ENCODE data around the gene ACVR1. TPM values are rescaled to one million over a fixed set of nuclear protein-coding genes. Genes with fewer than 3 reads are reported as not detected.

ACVR1 gene
- 1.6 and 1.9 TPM in 2 replicates for total RNA-seq (2014; rRNA removed; shearing (Covaris generic))

DNA sequence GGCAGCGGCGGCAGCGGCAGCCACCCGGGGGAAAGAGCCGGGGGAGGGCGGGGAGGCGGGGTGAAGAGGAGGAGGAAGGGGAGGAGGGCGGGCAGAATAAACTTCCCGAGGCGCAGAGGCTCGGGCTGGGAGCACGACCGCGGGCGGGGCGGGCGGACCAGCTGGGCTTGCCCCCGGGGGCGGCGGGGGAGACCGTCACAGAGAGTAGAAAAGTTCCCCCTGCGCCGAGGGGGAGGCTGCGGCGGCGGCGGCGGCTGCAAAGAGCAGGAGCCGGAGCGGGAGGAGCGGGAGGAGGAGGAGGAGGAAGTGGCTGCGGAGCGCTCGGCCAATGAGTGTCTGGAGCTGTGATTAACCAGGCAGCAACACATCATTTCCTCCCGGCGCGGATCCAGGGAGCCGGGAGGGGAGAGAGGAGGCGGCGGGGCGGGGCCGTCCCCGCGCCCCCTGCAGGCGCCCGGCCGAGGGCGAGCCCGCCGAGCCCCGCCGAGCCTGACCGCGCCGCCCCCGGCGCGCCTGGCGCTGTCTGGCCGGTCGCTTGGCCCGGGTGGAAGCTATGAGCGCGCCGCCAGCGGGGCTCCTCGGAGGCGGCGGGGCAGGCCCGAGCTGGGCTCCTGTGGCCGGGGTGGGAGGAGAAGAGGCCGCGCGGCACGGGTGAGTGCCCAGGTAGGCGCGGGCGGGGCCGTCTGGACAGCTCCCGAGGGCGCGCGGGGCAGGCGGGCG, at the start of gene ACVR1:
Gene ACVR1 (minus strand): TSS at position 265 of the 720 bp plus-strand sequence. CDS start 76,837 bp downstream, outside the sequence.
- in situ Hi-C loops (cut with HindIII; ENCODE audit: low sequenced_read_pairs) = no loop called here
- DNase-seq (ENCODE audit: low spot score) = peak; percentile 98

DNA sequence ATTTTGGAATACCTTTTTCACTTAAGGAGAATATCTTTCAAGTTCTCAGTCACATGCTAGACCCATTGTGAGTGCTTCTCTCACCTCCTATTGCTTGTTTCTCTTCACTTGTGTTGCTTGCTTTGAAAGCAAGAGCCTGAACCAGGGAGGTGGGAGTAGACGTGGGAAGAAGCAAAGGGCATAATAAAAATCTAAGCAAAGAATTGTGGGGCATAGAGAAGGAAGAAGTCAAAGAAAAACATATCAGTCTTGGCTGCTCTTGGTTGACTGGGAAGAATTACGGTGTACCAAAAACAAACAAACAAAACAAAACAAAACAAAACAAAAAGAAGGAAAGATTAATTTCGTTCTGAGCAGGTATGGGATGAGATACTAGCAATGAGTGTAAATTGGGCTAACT, 48.9 kb upstream of the ACVR1 start:
- in situ Hi-C loops (cut with HindIII; ENCODE audit: low sequenced_read_pairs) = no loop called here
- no peak for DNase-seq (ENCODE audit: low spot score)

DNA sequence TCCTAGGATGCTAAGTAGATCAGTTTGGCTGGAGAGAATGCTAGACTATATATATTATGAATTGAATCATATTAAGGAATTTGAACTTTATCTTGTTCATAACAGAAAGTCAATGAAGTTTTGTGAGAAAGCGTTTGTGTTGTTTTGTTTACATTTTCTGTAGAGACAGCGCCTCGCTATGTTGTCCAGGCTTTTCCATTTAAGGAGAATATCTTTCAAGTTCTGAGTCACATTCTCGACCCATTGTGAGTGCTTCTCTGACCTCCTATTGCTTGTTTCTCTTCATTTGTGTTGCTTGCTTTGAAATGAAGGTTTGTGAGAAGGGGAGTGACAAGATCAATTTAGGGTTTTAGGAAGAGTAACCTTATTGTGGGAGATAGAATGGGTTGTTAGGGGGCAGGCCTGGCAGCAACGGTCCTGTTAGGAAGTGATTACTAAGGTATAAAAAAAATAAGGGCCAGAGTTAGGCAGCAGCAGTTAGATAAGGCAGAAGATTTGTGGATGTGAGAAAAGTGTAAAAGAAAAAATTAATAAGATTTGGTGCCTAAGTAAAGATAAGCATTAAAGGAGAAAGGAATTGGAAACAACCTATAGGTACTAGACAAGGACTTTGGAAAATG, 47.6 kb upstream of the ACVR1 start:
- in situ Hi-C loops (cut with HindIII; ENCODE audit: low sequenced_read_pairs) = no loop called here
- no peak for DNase-seq (ENCODE audit: low spot score)

DNA sequence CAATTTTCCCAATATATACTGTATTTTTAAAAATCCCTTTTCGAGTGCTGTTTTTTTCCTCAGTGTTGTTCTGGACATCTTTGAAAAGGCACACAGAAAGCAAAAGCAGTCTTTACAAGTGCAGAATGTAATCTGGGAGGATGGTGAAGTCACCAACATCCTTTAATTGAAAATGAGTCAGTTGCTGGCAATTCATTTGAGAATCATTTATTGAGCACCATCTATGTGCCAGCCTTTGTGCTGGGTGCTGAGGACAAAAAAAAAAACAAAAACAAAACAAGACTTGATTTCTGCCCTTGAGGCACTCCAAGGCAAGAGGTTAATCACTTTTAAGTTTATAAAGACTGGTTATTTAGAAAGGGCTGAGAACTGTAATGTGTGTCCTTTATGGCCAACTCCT, 46.7 kb upstream of the ACVR1 start:
- in situ Hi-C loops (cut with HindIII; ENCODE audit: low sequenced_read_pairs) = no loop called here
- no peak for DNase-seq (ENCODE audit: low spot score)

DNA sequence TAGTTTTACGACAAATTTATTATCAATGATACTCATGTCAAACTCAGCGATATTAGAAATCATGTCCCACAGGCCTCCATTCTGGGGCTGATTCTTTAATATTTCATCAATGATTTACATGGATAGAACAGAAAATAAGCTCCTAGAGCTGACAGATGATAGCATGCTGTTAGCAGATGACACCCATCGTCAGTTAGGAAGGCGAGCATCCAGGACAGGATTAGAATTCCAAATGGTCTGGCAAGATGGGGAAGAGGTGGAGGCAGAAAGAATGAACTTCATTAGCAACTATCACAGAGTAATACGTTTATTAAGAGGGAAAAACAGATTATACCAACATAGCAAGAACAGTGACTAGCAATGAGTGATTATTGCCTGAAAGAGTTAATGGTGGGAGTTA, 46.2 kb upstream of the ACVR1 start:
- in situ Hi-C loops (cut with HindIII; ENCODE audit: low sequenced_read_pairs) = no loop called here
- DNase-seq (ENCODE audit: low spot score) = peak; percentile 77

DNA sequence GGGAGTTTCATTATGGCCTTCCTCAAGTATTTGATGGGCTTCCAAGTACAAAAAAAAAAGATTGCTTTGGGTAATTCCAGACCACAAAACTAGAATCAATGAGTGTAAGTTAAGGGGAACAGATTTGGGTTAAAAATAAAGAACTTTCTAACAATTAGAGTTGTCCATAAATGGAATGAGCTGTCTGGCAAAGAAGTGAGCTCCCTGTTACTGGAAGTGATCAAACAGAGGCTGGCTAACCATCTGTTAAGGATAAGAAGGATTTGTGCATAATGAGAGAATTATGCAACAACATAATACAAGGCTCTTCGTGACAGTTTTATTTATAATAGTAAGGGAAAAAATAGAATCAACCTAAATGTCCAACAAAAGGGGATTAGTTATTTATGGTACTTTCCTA, 44.6 kb upstream of the ACVR1 start:
- in situ Hi-C loops (cut with HindIII; ENCODE audit: low sequenced_read_pairs) = no loop called here
- peak; percentile 18 for DNase-seq (ENCODE audit: low spot score)

DNA sequence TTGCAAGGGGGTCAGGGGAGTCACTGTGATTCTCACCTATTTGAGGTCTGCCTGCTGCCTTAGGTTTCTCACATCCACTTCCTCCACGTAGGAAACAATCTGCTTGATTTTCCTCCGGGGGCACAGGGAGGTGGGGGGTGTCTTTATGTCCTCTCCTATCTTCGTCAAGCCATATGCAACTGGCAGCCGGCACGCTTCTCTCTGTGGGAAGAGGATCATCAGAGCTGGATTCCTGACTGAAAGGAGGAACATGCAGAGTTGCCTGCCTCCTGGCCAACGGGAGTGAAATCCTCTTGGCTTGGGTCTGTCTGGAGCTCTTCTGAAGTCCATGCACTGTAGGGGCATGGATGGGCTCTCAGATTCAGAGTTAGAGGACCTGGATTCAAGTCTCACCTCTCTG, 43.1 kb upstream of the ACVR1 start:
- in situ Hi-C loops (cut with HindIII; ENCODE audit: low sequenced_read_pairs) = no loop called here
- DNase-seq (ENCODE audit: low spot score) = peak; percentile 85

DNA sequence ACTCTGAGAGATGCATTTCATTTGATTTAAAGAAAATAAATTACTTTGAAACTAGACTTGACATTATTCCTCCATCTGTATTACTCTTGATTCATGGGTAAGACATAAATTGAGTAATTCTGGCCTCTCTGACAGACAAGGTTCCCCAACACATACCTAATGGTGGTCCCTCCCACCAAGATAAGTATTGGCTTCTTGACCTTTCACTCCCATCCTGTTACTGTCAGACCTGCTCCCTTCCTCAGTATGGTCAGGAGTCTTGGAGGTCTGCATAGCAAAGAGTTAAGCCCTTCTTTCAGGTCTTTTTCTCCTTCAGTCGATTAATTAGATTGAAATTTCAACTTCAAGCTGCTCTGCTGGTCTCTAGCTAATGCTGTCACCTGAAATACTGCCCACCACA, 42.2 kb upstream of the ACVR1 start:
- in situ Hi-C loops (cut with HindIII; ENCODE audit: low sequenced_read_pairs) = no loop called here
- no peak for DNase-seq (ENCODE audit: low spot score)

DNA sequence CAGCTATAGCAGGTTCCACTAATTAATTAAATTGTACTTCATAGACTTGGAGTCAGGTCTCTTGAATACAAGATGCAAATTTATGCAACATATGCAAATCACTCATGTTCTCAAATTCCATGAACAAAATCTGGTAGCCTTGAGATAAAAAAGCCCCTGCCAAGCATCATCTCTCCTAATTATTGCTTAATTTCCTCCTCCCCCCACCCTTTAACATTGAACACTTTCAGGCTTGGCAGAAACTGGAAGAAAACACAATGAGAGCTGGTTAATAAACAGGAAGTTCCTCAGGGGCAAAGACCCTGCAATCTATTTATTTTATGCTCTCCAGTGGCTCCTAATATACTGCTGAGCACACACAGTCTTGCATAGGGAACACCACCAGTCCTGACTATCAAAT, 35.6 kb upstream of the ACVR1 start:
- in situ Hi-C loops (cut with HindIII; ENCODE audit: low sequenced_read_pairs) = no loop called here
- DNase-seq (ENCODE audit: low spot score) = no peak

DNA sequence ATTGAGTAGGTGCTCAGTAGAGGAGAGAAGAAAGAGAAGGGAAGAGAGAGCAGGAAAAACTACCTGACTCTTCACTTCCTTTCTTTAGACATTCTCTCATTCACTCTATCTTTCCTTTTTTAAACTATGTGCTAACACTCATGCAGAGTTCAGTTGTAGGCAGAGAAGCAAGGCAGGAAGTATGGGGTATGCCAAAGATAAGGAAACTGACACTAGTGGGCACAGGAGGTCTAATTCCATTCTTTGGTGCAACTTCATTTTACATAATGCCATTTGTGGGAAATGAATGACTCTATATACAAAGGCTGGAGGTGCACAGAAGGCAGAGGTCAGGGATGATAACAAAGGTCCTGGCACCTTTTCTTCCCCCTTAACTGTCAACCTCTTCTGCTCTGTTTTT, 35.1 kb upstream of the ACVR1 start:
- in situ Hi-C loops (cut with HindIII; ENCODE audit: low sequenced_read_pairs) = no loop called here
- DNase-seq (ENCODE audit: low spot score) = no peak

DNA sequence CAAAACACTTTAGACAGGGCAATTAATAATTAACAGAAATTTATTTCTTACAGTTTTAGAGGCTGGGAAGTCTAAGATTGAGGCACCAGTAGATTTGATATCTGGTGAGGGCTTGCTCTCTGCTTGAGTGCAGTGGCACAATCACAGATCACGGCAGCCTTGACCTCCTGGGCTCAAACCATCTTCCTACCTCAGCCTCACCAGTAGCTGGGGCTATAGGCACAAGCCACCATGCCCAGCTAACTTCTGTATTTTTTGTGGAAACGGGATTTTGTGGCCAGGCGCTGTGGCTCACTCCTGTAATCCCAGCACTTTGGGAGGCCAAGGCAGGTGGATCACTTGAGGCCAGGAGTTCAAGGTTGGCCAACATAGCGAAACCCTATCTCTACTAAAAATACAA, 29.0 kb upstream of the ACVR1 start:
- no peak for DNase-seq (ENCODE audit: low spot score)
- in situ Hi-C loops (cut with HindIII; ENCODE audit: low sequenced_read_pairs) = no loop called here

DNA sequence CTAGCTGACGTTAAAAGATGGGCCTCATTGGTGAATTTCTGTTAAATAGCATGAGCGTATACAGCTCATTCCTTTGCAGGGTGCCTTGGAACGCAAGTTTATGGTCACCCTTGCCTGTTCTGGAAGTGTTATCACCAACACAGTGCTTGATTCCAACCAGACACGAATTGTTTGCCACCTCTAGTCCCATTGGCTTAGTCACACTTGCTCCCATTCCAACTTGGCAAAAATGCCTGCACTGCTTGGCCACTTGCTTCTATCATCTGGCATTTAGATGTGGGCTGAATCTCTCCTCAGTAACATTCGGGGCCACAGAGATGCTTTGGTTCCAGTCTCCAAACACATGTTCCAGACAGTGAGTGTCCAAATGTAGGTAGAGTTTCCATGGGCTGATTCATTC, 27.5 kb upstream of the ACVR1 start:
- in situ Hi-C loops (cut with HindIII; ENCODE audit: low sequenced_read_pairs) = no loop called here
- DNase-seq (ENCODE audit: low spot score) = peak; percentile 89

DNA sequence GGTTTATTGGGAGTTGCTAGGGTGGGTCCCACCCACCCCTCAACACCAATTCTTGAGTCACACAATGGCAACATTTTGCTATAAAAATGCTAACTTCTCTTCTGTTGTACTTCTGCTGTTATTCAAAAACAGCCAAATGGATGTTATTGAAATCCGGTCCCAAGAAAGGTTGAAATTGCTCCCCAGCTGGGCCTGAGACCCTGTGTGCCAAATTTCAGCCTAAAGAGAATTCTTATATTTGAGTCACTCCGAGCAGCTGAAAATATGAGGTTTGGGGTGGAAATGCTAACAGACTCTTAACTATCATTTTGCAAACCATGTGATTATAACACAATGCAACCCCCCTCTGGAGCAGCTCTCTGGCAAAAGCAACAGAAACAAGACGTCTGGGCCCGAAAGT, 27.0 kb upstream of the ACVR1 start:
- in situ Hi-C loops (cut with HindIII; ENCODE audit: low sequenced_read_pairs) = no loop called here
- no peak for DNase-seq (ENCODE audit: low spot score)

DNA sequence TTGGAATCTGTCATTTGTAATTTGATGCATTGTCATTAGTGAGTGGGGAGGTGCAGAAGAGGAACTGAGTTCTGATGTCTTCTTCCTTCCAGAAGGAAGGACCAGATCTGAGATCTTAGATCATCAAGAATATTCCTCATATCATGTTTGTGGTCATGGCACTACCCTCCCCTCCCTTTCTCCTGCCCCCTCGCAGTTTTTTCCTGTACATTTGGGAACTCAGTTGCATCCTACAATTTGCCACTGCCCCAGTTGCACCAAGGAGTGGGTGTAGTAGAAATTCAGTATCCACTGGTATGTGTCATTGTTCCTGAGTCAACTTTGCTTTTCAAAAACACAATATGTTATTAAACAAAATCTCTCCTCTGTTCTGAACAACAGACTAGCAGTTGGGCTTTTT, 26.6 kb upstream of the ACVR1 start:
- DNase-seq (ENCODE audit: low spot score) = no peak
- in situ Hi-C loops (cut with HindIII; ENCODE audit: low sequenced_read_pairs) = no loop called here

DNA sequence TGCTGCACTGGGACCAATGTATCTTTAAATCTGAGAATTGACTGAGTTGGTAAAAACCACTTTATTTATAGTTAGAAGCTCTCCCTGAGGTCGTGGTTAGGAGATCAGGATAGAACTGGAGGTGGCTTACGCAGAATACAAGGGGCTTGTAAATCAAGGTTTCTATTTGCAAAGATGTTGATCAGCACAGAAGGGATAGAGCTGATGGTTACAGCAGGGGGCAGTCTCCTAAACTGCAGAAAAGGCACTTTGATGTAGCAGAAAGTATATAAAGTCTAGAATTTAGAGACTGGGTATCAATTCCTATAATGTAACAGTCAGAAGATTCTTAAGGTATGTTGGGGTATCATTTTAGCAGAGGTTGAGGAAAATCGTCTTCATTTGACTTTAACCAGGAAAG, 25.2 kb upstream of the ACVR1 start:
- no peak for DNase-seq (ENCODE audit: low spot score)
- in situ Hi-C loops (cut with HindIII; ENCODE audit: low sequenced_read_pairs) = no loop called here

DNA sequence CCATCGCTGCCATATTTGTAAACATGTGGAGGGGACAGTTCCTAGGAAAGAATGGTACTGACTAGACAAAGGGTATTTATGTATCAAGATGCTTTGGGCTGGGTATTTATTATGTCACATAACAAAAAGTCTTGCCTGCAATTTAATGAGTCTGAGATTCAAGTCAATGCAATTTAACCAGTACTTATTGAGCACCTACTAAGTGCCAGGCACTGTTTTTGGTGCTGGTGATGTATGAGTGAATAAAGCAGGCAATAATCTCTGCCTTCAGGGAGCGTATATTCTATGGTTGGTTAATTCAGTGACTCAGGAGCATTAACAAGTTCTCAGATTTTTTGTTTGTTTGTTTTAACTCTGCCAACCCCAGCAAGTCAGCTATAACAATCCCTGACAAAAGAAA, 24.6 kb upstream of the ACVR1 start:
- no peak for DNase-seq (ENCODE audit: low spot score)
- in situ Hi-C loops (cut with HindIII; ENCODE audit: low sequenced_read_pairs) = no loop called here

DNA sequence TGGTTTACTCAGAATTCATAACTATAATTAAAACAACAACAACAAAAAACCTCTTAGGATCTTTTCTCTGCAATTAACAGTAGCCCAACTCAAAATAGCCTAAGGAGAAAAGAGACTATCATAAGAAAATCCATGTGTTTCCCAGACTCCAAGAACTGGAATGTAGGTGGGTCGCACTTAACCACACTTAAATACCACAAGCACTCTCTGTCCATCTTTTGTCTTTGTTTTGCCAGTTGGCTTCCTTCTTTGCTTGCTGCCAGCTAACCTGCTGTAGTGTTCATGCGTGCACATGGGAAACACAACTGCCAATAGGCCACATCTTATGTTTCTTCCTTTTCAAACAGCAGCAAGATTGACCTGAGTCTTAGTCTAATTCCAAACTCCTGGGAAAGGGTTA, 24.1 kb upstream of the ACVR1 start:
- in situ Hi-C loops (cut with HindIII; ENCODE audit: low sequenced_read_pairs) = no loop called here

DNA sequence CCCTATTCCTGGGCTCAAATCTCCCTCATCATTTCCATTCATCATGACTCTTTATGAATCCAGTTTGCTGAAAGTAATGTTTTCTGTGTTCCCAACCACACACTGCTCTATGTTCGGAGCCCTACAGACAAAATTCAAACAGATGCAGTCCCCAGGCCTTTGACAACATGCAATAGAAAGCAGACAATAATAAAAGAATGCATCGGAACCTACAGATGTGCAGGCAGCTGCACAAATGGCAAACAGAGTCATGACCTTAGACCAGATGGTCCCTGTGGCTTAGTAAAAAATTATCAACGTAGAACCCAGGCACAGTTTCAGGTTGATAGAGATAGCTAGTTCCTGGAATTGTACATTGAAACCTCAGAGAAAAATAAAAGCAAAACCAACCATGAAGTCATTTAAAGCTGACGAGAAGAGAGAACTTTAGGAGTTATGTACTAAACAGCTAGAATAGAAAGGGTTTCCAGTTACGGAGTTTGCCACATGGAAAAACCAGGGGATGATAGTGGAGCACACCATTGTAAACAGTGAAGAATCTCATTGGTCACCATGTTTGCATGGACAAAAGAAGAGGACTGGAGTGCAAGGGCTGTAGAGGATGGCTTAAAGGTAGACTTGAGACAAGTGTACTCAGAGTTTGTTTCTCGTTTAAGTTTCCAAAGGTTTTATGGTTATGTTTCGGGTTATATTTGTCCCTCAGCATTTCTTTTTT, 23.2 kb upstream of the ACVR1 start:
- DNase-seq (ENCODE audit: low spot score) = no peak
- in situ Hi-C loops (cut with HindIII; ENCODE audit: low sequenced_read_pairs) = no loop called here

More for the DNA sequence above, 24.1 kb upstream of the ACVR1 start:
- no peak for DNase-seq (ENCODE audit: low spot score)

DNA sequence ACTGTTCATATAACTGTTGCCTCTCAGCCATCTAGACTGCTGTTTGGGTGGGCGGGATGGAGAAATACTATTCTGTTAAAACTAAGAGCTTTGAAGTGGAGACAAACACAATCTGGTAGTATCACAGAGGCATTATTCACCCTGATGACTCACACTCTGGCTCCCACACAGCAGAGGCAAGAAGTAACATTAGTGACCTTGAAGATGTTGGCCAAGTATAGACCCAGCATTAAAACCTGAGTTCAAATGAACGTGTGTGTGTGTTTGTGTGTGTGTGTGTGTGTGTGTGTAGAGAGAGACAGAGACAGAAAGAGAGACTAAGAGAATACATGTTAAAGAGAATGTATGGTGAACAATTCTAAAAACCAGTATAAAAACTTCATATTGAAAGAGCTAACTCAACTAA, 22.5 kb upstream of the ACVR1 start:
- in situ Hi-C loops (cut with HindIII; ENCODE audit: low sequenced_read_pairs) = no loop called here
- DNase-seq (ENCODE audit: low spot score) = no peak

DNA sequence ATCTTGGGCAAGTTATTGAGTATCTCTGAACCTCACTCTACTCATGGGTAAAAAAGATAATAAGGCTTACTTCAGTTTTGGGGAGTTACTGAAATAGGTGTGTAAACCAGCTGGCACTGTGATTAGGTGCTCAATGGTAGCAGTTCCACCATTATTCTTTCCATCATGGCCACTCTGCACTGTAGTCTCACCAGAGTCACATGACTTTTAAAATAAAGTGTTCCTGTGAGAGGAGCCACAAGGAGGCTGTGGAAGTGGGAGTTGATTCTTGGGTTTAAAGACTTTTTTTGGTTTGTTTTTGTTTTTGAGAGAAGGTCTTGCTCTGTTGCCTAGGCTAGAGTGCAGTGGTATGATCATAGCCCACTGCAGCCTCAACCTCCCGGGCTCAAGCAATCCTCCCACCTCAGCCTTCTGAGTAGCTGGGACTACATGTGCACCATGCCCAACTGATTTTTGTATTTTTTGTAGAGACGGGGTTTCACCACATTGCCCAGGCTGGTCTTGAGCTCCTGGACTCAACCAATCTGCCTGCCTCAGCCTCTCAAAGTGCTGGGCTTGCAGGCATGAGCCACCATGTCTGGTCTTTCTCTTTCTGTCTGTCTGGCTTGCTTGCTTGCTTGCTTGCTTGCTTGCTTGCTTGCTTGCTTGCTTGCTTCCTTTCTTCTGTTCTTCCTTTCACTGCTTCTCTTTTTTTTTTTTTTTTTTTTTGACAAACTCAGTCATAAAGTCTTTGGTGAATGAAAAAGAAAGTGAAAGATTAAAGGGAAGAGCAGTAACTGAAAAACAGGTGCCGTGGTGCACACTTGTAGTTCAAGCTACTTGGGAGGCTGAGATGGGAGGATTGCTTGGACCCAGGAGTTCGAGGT, 21.2 kb upstream of the ACVR1 start:
- in situ Hi-C loops (cut with HindIII; ENCODE audit: low sequenced_read_pairs) = no loop called here
- DNase-seq (ENCODE audit: low spot score) = no peak
